CD14-positive monocyte (primary cell): ENCODE measurements around the gene AMBP. TPM values are rescaled to one million over a fixed set of nuclear protein-coding genes. Genes with fewer than 3 reads are reported as not detected.

Experiments
- DNase-seq, 3 donors: peaks; one replicate each; pipeline ENCODE4 v3.0.0-alpha.2; 2011 to 2022
- H2AFZ ChIP-seq: 2 replicates; pipeline ENCODE4 v1.6.0; 2012; ENCODE audit warnings: mild to moderate bottlenecking, low read depth, low read length, inconsistent platforms; ENCODE audit not compliant: insufficient read depth, poor library complexity, severe bottlenecking
- H3K27ac ChIP-seq, 2 donors: 1 replicate in 1 of 2; 2 replicates in 1 of 2; pipeline ENCODE4 v1.5.1; 2012 to 2013; ENCODE audit warnings: low read length in 2 of 2, control low read depth in 1 of 2, inconsistent platforms in 1 of 2, low read depth in 1 of 2, mild to moderate bottlenecking in 1 of 2
- H3K27me3 ChIP-seq, 2 donors: one replicate each; pipeline versions ENCODE4 v1.6.0 to v1.6.1; 2011 to 2013; ENCODE audit warnings: low read length in 2 of 2; ENCODE audit not compliant: control insufficient read depth in 2 of 2, insufficient read depth in 2 of 2
- H3K36me3 ChIP-seq, 2 donors: replicated peaks in 1 of 2; 1 replicate in 1 of 2; 2 replicates in 1 of 2; pipeline versions ENCODE4 v1.5.1 to v1.6.1; 2012 to 2013; ENCODE audit warnings: low read length in 2 of 2, control low read depth in 1 of 2, inconsistent platforms in 1 of 2, mild to moderate bottlenecking in 1 of 2; ENCODE audit not compliant: insufficient read depth in 2 of 2, control insufficient read depth in 1 of 2
- H3K4me1 ChIP-seq, 2 donors: 1 replicate in 1 of 2; 2 replicates in 1 of 2; pipeline versions ENCODE4 v1.5.1 to v1.6.1; 2012 to 2013; ENCODE audit warnings: low read length in 2 of 2, control low read depth in 1 of 2, inconsistent platforms in 1 of 2, mild to moderate bottlenecking in 1 of 2, moderate library complexity in 1 of 2; ENCODE audit not compliant: insufficient read depth in 2 of 2, control insufficient read depth in 1 of 2
- H3K4me2 ChIP-seq: replicated peaks from 2 replicates; pipeline ENCODE3; 2012; ENCODE audit warnings: low read length, moderate library complexity, mild to moderate bottlenecking; ENCODE audit not compliant: poor library complexity, severe bottlenecking; ENCODE audit errors: extremely low read depth
- H3K4me3 ChIP-seq, 3 experiments: fragments of 200-600 bp in 1 of 3; sonication (generic) in 1 of 3; replicated peaks in 1 of 3; 1 replicate in 2 of 3; 2 replicates in 1 of 3; pipeline ENCODE4 v1.5.1; 2011 to 2013; ENCODE audit warnings: low read length in 3 of 3, mild to moderate bottlenecking in 3 of 3, control low read depth in 2 of 3, low read depth in 2 of 3, inconsistent platforms in 1 of 3, moderate library complexity in 1 of 3
- H3K79me2 ChIP-seq: 2 replicates; pipeline ENCODE4 v1.6.0; 2012; ENCODE audit warnings: mild to moderate bottlenecking, control low read depth, inconsistent platforms, low read length, moderate library complexity; ENCODE audit not compliant: insufficient read depth
- H3K9ac ChIP-seq: 2 replicates; pipeline ENCODE4 v1.6.0; 2017; ENCODE audit warnings: low read length, mild to moderate bottlenecking; ENCODE audit not compliant: insufficient read depth, poor library complexity, severe bottlenecking
- H3K9me3 ChIP-seq, 2 donors: replicated peaks in 1 of 2; 1 replicate in 1 of 2; 2 replicates in 1 of 2; pipeline versions ENCODE4 v1.5.1 to v1.6.1; 2012 to 2013; ENCODE audit warnings: low read length in 2 of 2, control low read depth in 1 of 2; ENCODE audit not compliant: control insufficient read depth in 1 of 2, insufficient read depth in 1 of 2
- H4K20me1 ChIP-seq: 2 replicates; pipeline ENCODE4 v1.6.0; 2012; ENCODE audit warnings: mild to moderate bottlenecking, low read length, control low read depth, moderate library complexity; ENCODE audit not compliant: insufficient read depth
- H3K27ac Mint-ChIP-seq, 7 donors: one replicate each; pipeline ENCODE4 v1.8.0; 2020; ENCODE audit warnings: mild to moderate bottlenecking in 7 of 7, mixed read lengths in 7 of 7, moderate library complexity in 6 of 7, inconsistent platforms in 2 of 7
- H3K27me3 Mint-ChIP-seq, 3 donors: one replicate each; pipeline ENCODE4 v1.8.0; 2021 to 2022; ENCODE audit warnings: low read depth in 3 of 3, mild to moderate bottlenecking in 3 of 3, mixed read lengths in 3 of 3, moderate library complexity in 3 of 3, inconsistent platforms in 1 of 3
- H3K36me3 Mint-ChIP-seq, 2 donors: one replicate each; pipeline ENCODE4 v1.8.0; 2020; ENCODE audit warnings: mixed read lengths in 2 of 2, inconsistent platforms in 1 of 2, mild to moderate bottlenecking in 1 of 2
- H3K4me1 Mint-ChIP-seq: one replicate; pipeline ENCODE4 v1.8.0; 2020; ENCODE audit warnings: mild to moderate bottlenecking, mixed read lengths
- H3K4me3 Mint-ChIP-seq, 2 donors: one replicate each; pipeline ENCODE4 v1.8.0; 2020; ENCODE audit warnings: mild to moderate bottlenecking in 2 of 2, mixed read lengths in 2 of 2, moderate library complexity in 1 of 2
- H3K9me3 Mint-ChIP-seq, 7 donors: one replicate each; pipeline ENCODE4 v1.8.0; 2020 to 2022; ENCODE audit warnings: mixed read lengths in 7 of 7, mild to moderate bottlenecking in 6 of 7, moderate library complexity in 6 of 7, inconsistent platforms in 2 of 7
- WGBS: methylation state at CpG from one replicate; pipeline ENCODE4 v1.1.5; 2013; ENCODE audit warnings: missing lambda C conversion rate; ENCODE audit not compliant: insufficient coverage; 5-methylcytosine and 5-hydroxymethylcytosine counted together
- intact Hi-C, 2 donors: fragments of 100-400 bp; cut with micrococcal nuclease; formaldehyde crosslinking; loops; one replicate each; pipeline versions ENCODE4 v1.15.0 to v1.15.1; 2023
- polyA plus RNA-seq, 3 donors: library from polyadenylated mRNA; depleted of rRNA in 1 of 3; unstranded in 2 of 3; stranded (reverse) in 1 of 3; fragments of 300-500 nt in 2 of 3; fragments of >200 nt in 1 of 3; fragmentation: Illumina TruSeq in 2 of 3; gene quantifications; 1 replicate in 2 of 3; 2 replicates in 1 of 3; pipeline ENCODE4 v1.2.3, GENCODE V29; 2012 to 2021
- TF ChIP-seq, protein P1 (sequence below): fragments of 200-600 bp; IDR thresholded peaks from one replicate; pipeline ENCODE4 v1.8.0; 2022; ENCODE audit warnings: antibody characterized with exemption, mild to moderate bottlenecking

AMBP gene
- polyA plus RNA-seq, 3 donors = not detected

DNA sequence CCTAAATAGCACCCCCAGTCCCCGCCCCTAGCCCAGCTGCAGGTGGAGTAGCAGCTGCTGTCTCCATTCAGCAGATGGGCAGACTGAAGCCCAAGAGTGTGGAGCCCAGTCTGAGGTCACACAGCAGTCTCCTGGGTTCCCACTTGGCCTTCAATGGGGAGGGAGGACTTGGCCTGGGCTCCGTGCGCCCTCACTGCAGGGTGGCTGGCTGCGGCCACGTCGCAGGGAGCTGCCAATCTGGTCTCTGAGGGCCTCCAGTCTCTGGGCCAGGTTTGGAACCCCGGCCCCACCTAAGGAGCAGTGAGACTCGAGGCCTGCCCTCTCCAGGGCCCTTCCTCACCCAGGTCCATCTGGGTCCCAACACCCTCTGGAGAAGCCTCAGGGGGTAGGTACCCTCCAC, 13.6 kb upstream of the AMBP start:
- no peak overlapping the region for H3K4me2 ChIP-seq

DNA sequence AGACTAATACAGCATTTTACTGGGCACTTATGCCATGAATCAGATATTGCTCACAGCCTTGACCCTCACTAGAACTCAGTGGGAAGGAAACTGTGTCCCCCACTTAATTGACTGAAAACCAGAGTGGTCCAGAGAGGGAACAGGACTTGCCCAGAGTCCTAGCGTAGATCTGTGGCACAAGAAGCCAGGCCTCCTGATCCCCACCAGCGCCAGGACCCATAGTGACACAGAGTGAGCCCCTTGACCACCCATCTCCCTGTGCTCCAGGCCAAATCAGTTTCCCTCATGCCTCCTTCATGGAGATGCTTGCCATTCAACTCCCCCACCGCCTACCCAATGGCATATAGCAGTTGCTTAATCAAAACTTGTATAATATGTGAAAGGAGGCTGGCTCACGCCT, 12.7 kb upstream of the AMBP start:
- no peak overlapping the region for H3K4me3 Mint-ChIP-seq
- no peaks in the 10 kb centered on the region for H3K79me2 ChIP-seq
- TF ChIP-seq, protein P1, sequence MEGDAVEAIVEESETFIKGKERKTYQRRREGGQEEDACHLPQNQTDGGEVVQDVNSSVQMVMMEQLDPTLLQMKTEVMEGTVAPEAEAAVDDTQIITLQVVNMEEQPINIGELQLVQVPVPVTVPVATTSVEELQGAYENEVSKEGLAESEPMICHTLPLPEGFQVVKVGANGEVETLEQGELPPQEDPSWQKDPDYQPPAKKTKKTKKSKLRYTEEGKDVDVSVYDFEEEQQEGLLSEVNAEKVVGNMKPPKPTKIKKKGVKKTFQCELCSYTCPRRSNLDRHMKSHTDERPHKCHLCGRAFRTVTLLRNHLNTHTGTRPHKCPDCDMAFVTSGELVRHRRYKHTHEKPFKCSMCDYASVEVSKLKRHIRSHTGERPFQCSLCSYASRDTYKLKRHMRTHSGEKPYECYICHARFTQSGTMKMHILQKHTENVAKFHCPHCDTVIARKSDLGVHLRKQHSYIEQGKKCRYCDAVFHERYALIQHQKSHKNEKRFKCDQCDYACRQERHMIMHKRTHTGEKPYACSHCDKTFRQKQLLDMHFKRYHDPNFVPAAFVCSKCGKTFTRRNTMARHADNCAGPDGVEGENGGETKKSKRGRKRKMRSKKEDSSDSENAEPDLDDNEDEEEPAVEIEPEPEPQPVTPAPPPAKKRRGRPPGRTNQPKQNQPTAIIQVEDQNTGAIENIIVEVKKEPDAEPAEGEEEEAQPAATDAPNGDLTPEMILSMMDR = no peak
- no peaks in the 10 kb centered on the region for H3K36me3 Mint-ChIP-seq
- no peak overlapping the region for H3K27ac ChIP-seq
- H2AFZ ChIP-seq = no peak overlapping the region
- H3K4me1 Mint-ChIP-seq = no peaks in the 10 kb centered on the region
- H3K4me2 ChIP-seq = no peak overlapping the region
- DNase-seq = no peak
- 100% methylated on average over 1 of the region's 4 CpGs for WGBS
- no peaks in the 10 kb centered on the region for H3K27me3 ChIP-seq
- H4K20me1 ChIP-seq = no peaks in the 10 kb centered on the region
- H3K27me3 Mint-ChIP-seq = peaks cover 0 to 11% (median 2%) of the 10 kb centered on the region in 3 donors
- intact Hi-C loops = no loop called here
- H3K4me3 ChIP-seq = no peak overlapping the region
- no peak overlapping the region for H3K9ac ChIP-seq
- no peaks in the 10 kb centered on the region for H3K9me3 ChIP-seq
- peaks cover 0 to 11% (median 0%) of the 10 kb centered on the region in 7 donors for H3K9me3 Mint-ChIP-seq
- no peaks in the 10 kb centered on the region for H3K36me3 ChIP-seq
- H3K4me1 ChIP-seq = no peaks in the 10 kb centered on the region
- no peak overlapping the region for H3K27ac Mint-ChIP-seq

More for the DNA sequence above, 13.6 kb upstream of the AMBP start:
- Histone ChIP-seq H3K9me3 (no peaks in the 10 kb centered on the region), H3K4me3 (no peak overlapping the region), H3K27me3 (peaks cover 0 to 3% of the 10 kb centered on the region in 2 donors), H3K27ac (no peak overlapping the region), H3K79me2 (no peaks in the 10 kb centered on the region), H3K4me1 (no peaks in the 10 kb centered on the region), H3K9ac (no peak overlapping the region), H4K20me1 (no peaks in the 10 kb centered on the region), H2AFZ (no peak overlapping the region), H3K36me3 (no peaks in the 10 kb centered on the region)
- Mint-ChIP-seq H3K27ac (no peak overlapping the region), H3K27me3 (peaks cover 6 to 18% (median 7%) of the 10 kb centered on the region in 3 donors), H3K4me1 (no peaks in the 10 kb centered on the region), H3K4me3 (no peak overlapping the region), H3K36me3 (no peaks in the 10 kb centered on the region), H3K9me3 (peaks cover 0 to 11% (median 0%) of the 10 kb centered on the region in 7 donors)
- no peak for DNase-seq
- WGBS = 93% methylated on average over 6 of the region's 8 CpGs
- intact Hi-C loops = no loop called here
- TF ChIP-seq, protein P1 = no peak
